K562 (cell line): ENCODE data around the gene DUOXA2. TPM values are rescaled to one million over a fixed set of nuclear protein-coding genes. Genes with fewer than 3 reads are reported as not detected.

ENCODE experiments used
- ATAC-seq: fragments of 200-7000 bp; cut with Tn5 transposase; 3 replicates; pipeline ENCODE4 v1.9.1; 2020; ENCODE audit warnings: moderate library complexity
- BruUV-seq: library from RNA; stranded (reverse); fragments of 400-500 nt; replicated peaks from 2 replicates; lab custom pipeline; 2021; lab: Mats Ljungman, UMichigan
- CTCF ChIA-PET: fragments of 300-600 bp; formaldehyde crosslinking; extraction: SDS; loops from one replicate; lab custom pipeline; 2021; ENCODE audit warnings: low intra/inter-chr PET ratio; lab: Yijun Ruan, JAX
- POLR2A ChIA-PET: fragments of 300-600, 350-650 bp; sonication (Branson Sonifier 250); formaldehyde crosslinking; extraction: SDS; loops from one replicate; lab custom pipeline; 2021; ENCODE audit warnings: antibody characterized with exemption, inconsistent platforms; lab: Yijun Ruan, JAX
- DNase-seq, 4 experiments: peaks; one replicate each; pipeline versions ENCODE4 v3.0.0 to v3.0.0-alpha.2; 2011 to 2018; ENCODE audit warnings: low spot score in 3 of 4, mixed read lengths in 3 of 4; ENCODE audit errors: extremely low read depth in 1 of 4
- FAIRE-seq: peaks from 2 replicates; lab custom pipeline; 2011; peaks lifted over from hg19 to GRCh38; lab: Jason Lieb, UNC
- H2AFZ ChIP-seq: 2 replicates; pipeline ENCODE4 v1.6.0; 2011; ENCODE audit warnings: low read depth, low read length, control low read depth, inconsistent platforms
- H3K27ac ChIP-seq: fragments of 200-600 bp; 3 replicates; pipeline ENCODE4 v1.8.0; 2011; ENCODE audit warnings: low read depth, mild to moderate bottlenecking, control low read depth, inconsistent platforms, low read length, moderate library complexity, mixed read lengths; ENCODE audit errors: extremely low read depth
- H3K27me3 ChIP-seq, 2 experiments: fragments of 300-600 bp in 1 of 2; 2 replicates in 1 of 2; 3 replicates in 1 of 2; pipeline versions ENCODE4 v1.6.0 to v1.8.0; 2011; ENCODE audit warnings: inconsistent platforms in 2 of 2, low read length in 2 of 2, mild to moderate bottlenecking in 1 of 2, mixed read lengths in 1 of 2, moderate library complexity in 1 of 2; ENCODE audit not compliant: control insufficient read depth in 2 of 2, insufficient read depth in 2 of 2
- H3K36me3 ChIP-seq: fragments of 300-600 bp; 3 replicates; pipeline ENCODE4 v1.8.0; 2011; ENCODE audit warnings: mild to moderate bottlenecking, low read length, inconsistent platforms; ENCODE audit not compliant: control insufficient read depth, insufficient read depth
- H3K4me1 ChIP-seq, 2 experiments: fragments of 200-600 bp in 1 of 2; replicated peaks in 1 of 2; 2 replicates in 1 of 2; 3 replicates in 1 of 2; pipeline versions ENCODE4 v1.5.1 to v1.8.0; 2011; ENCODE audit warnings: inconsistent platforms in 2 of 2, low read length in 2 of 2, mild to moderate bottlenecking in 1 of 2, mixed read lengths in 1 of 2, moderate library complexity in 1 of 2; ENCODE audit not compliant: control insufficient read depth in 2 of 2, insufficient read depth in 2 of 2
- H3K4me2 ChIP-seq: 2 replicates; pipeline ENCODE4 v1.6.1; 2011; ENCODE audit warnings: low read length, control low read depth, inconsistent platforms, mixed read lengths; ENCODE audit not compliant: insufficient read depth
- H3K4me3 ChIP-seq: fragments of 200-600 bp; sonication (generic), shearing (Covaris generic); 2 replicates; pipeline ENCODE4 v1.5.1; 2016; ENCODE audit warnings: control low read depth, inconsistent platforms
- H3K79me2 ChIP-seq: fragments of 200-600 bp; 3 replicates; pipeline ENCODE4 v1.8.0; 2011; ENCODE audit warnings: low read length, inconsistent platforms; ENCODE audit not compliant: control insufficient read depth, insufficient read depth
- H3K9ac ChIP-seq, 2 experiments: 2 replicates each; pipeline versions ENCODE4 v1.6.0 to v1.6.1; 2011; ENCODE audit warnings: low read depth in 2 of 2, low read length in 2 of 2, control low read depth in 1 of 2, inconsistent platforms in 1 of 2, mild to moderate bottlenecking in 1 of 2, mixed read lengths in 1 of 2; ENCODE audit not compliant: insufficient read depth in 1 of 2
- H3K9me1 ChIP-seq: one replicate; pipeline ENCODE4 v1.6.0; 2011; ENCODE audit warnings: inconsistent platforms, mild to moderate bottlenecking, low read length, moderate library complexity; ENCODE audit not compliant: control insufficient read depth, insufficient read depth
- H3K9me3 ChIP-seq: replicated peaks from 2 replicates; pipeline ENCODE4 v1.5.1; 2011; ENCODE audit warnings: low read depth, low read length, inconsistent platforms; ENCODE audit not compliant: control insufficient read depth, insufficient read depth
- H4K20me1 ChIP-seq: replicated peaks from 2 replicates; pipeline ENCODE4 v1.6.1; 2011; ENCODE audit warnings: low read length, inconsistent platforms, mixed read lengths; ENCODE audit not compliant: control insufficient read depth, insufficient read depth
- CBFA2T3 ChIP-seq: fragments of 450-650 bp; IDR thresholded peaks from 2 replicates; pipeline ENCODE4 v1.6.1; 2017
- CHD2 ChIP-seq: IDR thresholded peaks from 2 replicates; pipeline ENCODE4 v1.6.1; 2011; ENCODE audit warnings: low read depth, low read length
- CSDE1 ChIP-seq, 2 experiments: fragments of 450-650 bp; IDR thresholded peaks; 2 replicates each; pipeline ENCODE4 v1.6.1; 2016; ENCODE audit warnings: mild to moderate bottlenecking in 1 of 2
- ESRRA ChIP-seq: fragments of 450-650 bp; IDR thresholded peaks from 2 replicates; pipeline ENCODE4 v1.6.1; 2014; ENCODE audit warnings: low read depth, mild to moderate bottlenecking, moderate library complexity, borderline replicate concordance
- FOXA3 ChIP-seq, 2 experiments: fragments of 450-650 bp in 1 of 2; sonication (generic) in 1 of 2; formaldehyde crosslinking; IDR thresholded peaks in 1 of 2; conservative IDR thresholded peaks in 1 of 2; 2 replicates each; pipeline versions ENCODE4 v1.4.0 to v1.8.0; 2020 to 2022; ENCODE audit warnings: mild to moderate bottlenecking in 2 of 2, missing genetic modification reagents in 1 of 2
- LCOR ChIP-seq: sonication (generic); formaldehyde crosslinking; IDR thresholded peaks from 2 replicates; pipeline ENCODE4 v1.8.0; 2022; ENCODE audit warnings: mild to moderate bottlenecking, missing genetic modification reagents
- MXI1 ChIP-seq: IDR thresholded peaks from 2 replicates; pipeline ENCODE4 v1.6.1; 2011; ENCODE audit warnings: low read depth, mild to moderate bottlenecking, improper control_type of control experiment, low read length
- PRMT5 ChIP-seq: sonication (generic); formaldehyde crosslinking; IDR thresholded peaks from 2 replicates; pipeline ENCODE4 v1.5.0; 2020; ENCODE audit warnings: missing genetic modification reagents
- RBM25 ChIP-seq: fragments of 200-400 bp; formaldehyde crosslinking; IDR thresholded peaks from 2 replicates; pipeline ENCODE4 v1.6.1; 2018; ENCODE audit warnings: low read length, low read depth, moderate library complexity; ENCODE audit not compliant: severe bottlenecking
- SAP30 ChIP-seq: fragments of 200-600 bp; sonication (generic); IDR thresholded peaks from 2 replicates; pipeline ENCODE4 v1.6.1; 2012; ENCODE audit warnings: borderline replicate concordance, low read depth, mild to moderate bottlenecking, moderate library complexity, low read length, control low read depth, inconsistent platforms; ENCODE audit not compliant: insufficient read depth, poor library complexity, severe bottlenecking
- SOX6 ChIP-seq: fragments of 450-650 bp; IDR thresholded peaks from 2 replicates; pipeline ENCODE4 v1.6.1; 2014; ENCODE audit warnings: mild to moderate bottlenecking
- TOE1 ChIP-seq, 2 experiments: fragments of 450-650 bp in 1 of 2; sonication (generic) in 1 of 2; formaldehyde crosslinking in 1 of 2; IDR thresholded peaks; 2 replicates each; pipeline versions ENCODE4 v1.7.1 to v1.8.0; 2016 to 2022; ENCODE audit warnings: borderline replicate concordance in 2 of 2, mild to moderate bottlenecking in 2 of 2, antibody characterized with exemption in 1 of 2, inconsistent platforms in 1 of 2, low read depth in 1 of 2, missing genetic modification reagents in 1 of 2, moderate library complexity in 1 of 2
- ZNF384 ChIP-seq: IDR thresholded peaks from 2 replicates; pipeline ENCODE4 v1.6.1; 2012; ENCODE audit warnings: low read depth, low read length, improper control_type of control experiment
- WGBS: fragments of 100-300 bp; shearing (Covaris generic); methylation state at CpG from one replicate; pipeline ENCODE4 v1.1.6; 2016; ENCODE audit warnings: low coverage, mixed read lengths; ENCODE audit not compliant: insufficient coverage; ENCODE audit errors: missing lambda C conversion rate; 5-methylcytosine and 5-hydroxymethylcytosine counted together
- in situ Hi-C: fragments of 300-500 bp; cut with MboI; formaldehyde crosslinking; loops from 4 replicates; pipeline ENCODE4 v1.15.0; 2018; ENCODE audit warnings: inconsistent platforms, mixed read lengths
- intact Hi-C: fragments of 100-400 bp; cut with micrococcal nuclease; formaldehyde crosslinking; loops from 2 replicates; pipeline ENCODE4 v1.14.2; 2022
- polyA plus RNA-seq, 8 experiments: library from polyadenylated mRNA; depleted of rRNA in 4 of 8; stranded (reverse) in 5 of 8; unstranded in 3 of 8; fragments of >200 nt; fragmentation: Nextera tagmentation in 2 of 8; fragmentation: Illumina TruSeq in 1 of 8; extraction: Ambion mirVana in 2 of 8; extraction: Trizol in 1 of 8; gene quantifications; 2 replicates each; pipeline versions ENCODE4 v1.2.1 to v1.2.3, GENCODE V29; 2011 to 2014; ENCODE audit warnings: inconsistent platforms in 1 of 8, missing spikeins in 1 of 8
- total RNA-seq, 7 experiments: library from RNA; depleted of rRNA in 6 of 7; stranded (reverse); fragments of >200 nt in 6 of 7; fragmentation: Illumina TruSeq in 2 of 7; extraction: Trizol in 2 of 7; gene quantifications; 2 replicates each; pipeline versions ENCODE4 v1.2.1 to v1.2.3, GENCODE V29; 2011 to 2021; ENCODE audit warnings: low replicate concordance in 1 of 7
- TF ChIP-seq, protein P1 (sequence below): sonication (generic); formaldehyde crosslinking; IDR thresholded peaks from 2 replicates; pipeline ENCODE4 v1.8.0; 2022; ENCODE audit warnings: mild to moderate bottlenecking, missing genetic modification reagents
- TF ChIP-seq, protein P2 (sequence below): fragments of 450-650 bp; IDR thresholded peaks from 2 replicates; pipeline ENCODE4 v1.7.1; 2018; ENCODE audit warnings: mild to moderate bottlenecking, low read depth; ENCODE audit not compliant: partially characterized antibody

The DUOXA2 gene
- total and polyA plus RNA-seq, 9 of the 15 experiments (the other 6 are each of a cell fraction or from before 2014, with no cell fraction given): not detected

DNA sequence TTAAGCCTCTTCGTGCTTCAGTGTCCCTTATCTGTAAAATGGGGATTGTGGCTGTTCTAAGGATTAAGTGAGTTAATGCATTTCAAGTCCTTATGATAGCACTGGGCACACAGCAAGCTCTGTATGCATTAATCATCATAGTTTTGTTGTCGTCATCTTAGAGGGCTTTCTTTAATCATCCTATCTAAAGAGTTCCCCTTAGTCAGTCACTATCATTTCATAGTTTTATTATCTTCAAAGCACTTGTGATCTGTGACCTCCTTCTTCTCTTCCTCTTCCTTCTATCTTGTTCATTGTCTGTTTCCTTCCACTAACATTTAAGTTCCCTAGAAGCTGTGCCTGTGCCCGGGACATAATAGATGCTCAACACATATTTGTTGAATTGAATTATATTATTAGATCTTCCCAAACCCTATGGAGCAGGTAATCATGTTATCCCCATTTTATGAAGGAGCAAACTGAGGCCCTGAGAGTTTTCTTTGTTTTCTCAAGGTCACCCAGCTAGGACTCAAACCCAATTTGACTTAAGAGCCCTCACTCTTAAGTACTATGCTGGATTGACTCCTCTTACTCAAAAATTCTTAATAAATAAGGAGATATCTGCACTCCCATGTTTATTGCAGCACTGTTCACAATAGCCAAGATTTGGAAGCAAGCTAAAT lies 24.3 kb upstream of the DUOXA2 start:
- CTCF ChIA-PET: no interaction called here
- H3K36me3 ChIP-seq: no peaks in the 10 kb centered on the region
- POLR2A ChIA-PET: interaction anchor here (0.6 to 0.7 kb wide), 2 partner anchors 9 to 483 kb away, joined by 3 read pairs; no protein-coding TSS in a partner anchor
- H3K9me1 ChIP-seq: no peaks in the 10 kb centered on the region
- H3K79me2 ChIP-seq: no peaks in the 10 kb centered on the region
- in situ Hi-C loops (no loop called here), intact Hi-C loops (no loop called here)
- peaks cover 18 to 29% of the 10 kb centered on the region in 2 experiments for H3K4me1 ChIP-seq
- WGBS: 0% methylated on average over 3 of the region's 3 CpGs
- H4K20me1 ChIP-seq: no peaks in the 10 kb centered on the region
- H3K9me3 ChIP-seq: no peaks in the 10 kb centered on the region
- no peak overlapping the region for H3K27ac ChIP-seq
- BruUV-seq: no TSS peak
- ATAC-seq: no peak
- TF ChIP-seq CBFA2T3 (peak; percentile 20; the same call in 1 of the 2 replicates), SOX6 (no peak), FOXA3 (CRISPR knock-in tag; conservative IDR thresholded peaks at IDR 0.05 in 1 of 2, IDR thresholded peaks at IDR 0.05 in 1 of 2) (no peak), CSDE1 (IDR thresholded peaks at IDR 0.05) (no peak), RBM25 (peak; percentile 72), PRMT5 (CRISPR knock-in tag) (no peak), ESRRA (peak; percentile 49; the same call in 1 of the 2 replicates), MXI1 (no peak), LCOR (CRISPR knock-in tag) (no peak), ZNF384 (no peak), SAP30 (no peak), TOE1 (IDR thresholded peaks at IDR 0.05; ENCODE audit: borderline replicate concordance) (no peak), TOE1 (CRISPR knock-in tag; IDR thresholded peaks at IDR 0.05; ENCODE audit: borderline replicate concordance, low read depth) (no peak), CHD2 (no peak)
- TF ChIP-seq, protein P1, sequence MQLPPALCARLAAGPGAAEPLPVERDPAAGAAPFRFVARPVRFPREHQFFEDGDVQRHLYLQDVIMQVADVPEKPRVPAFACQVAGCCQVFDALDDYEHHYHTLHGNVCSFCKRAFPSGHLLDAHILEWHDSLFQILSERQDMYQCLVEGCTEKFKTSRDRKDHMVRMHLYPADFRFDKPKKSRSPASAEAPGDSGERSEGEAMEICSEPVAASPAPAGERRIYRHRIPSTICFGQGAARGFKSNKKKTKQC: no peak
- TF ChIP-seq, protein P2, sequence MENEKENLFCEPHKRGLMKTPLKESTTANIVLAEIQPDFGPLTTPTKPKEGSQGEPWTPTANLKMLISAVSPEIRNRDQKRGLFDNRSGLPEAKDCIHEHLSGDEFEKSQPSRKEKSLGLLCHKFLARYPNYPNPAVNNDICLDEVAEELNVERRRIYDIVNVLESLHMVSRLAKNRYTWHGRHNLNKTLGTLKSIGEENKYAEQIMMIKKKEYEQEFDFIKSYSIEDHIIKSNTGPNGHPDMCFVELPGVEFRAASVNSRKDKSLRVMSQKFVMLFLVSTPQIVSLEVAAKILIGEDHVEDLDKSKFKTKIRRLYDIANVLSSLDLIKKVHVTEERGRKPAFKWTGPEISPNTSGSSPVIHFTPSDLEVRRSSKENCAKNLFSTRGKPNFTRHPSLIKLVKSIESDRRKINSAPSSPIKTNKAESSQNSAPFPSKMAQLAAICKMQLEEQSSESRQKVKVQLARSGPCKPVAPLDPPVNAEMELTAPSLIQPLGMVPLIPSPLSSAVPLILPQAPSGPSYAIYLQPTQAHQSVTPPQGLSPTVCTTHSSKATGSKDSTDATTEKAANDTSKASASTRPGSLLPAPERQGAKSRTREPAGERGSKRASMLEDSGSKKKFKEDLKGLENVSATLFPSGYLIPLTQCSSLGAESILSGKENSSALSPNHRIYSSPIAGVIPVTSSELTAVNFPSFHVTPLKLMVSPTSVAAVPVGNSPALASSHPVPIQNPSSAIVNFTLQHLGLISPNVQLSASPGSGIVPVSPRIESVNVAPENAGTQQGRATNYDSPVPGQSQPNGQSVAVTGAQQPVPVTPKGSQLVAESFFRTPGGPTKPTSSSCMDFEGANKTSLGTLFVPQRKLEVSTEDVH: no peak
- no peaks in the 10 kb centered on the region for H3K27me3 ChIP-seq
- no peak overlapping the region; the same call in 1 of the 2 replicates for H3K4me2 ChIP-seq
- peak in 1 of 4 experiments; percentile 14 for DNase-seq
- no peak overlapping the region for H3K9ac ChIP-seq
- no peak overlapping the region for H3K4me3 ChIP-seq
- FAIRE-seq: no peak
- H2AFZ ChIP-seq: no peak overlapping the region
